DOHH2 (cell line): Measurements from ENCODE around the gene FGB.

Experiments
- EZH2phosphoT487 ChIP-seq: fragments of 200-600 bp; sonication (generic); IDR thresholded peaks from 2 replicates; pipeline ENCODE4 v1.6.1; 2017; ENCODE audit warnings: borderline replicate concordance, mild to moderate bottlenecking, antibody characterized with exemption, low read length, moderate library complexity, mixed read lengths
- TF ChIP-seq, protein P1 (sequence below): fragments of 200-600 bp; sonication (generic); IDR thresholded peaks from one replicate; pipeline ENCODE4 v1.5.1; 2014; ENCODE audit warnings: antibody characterized with exemption, mild to moderate bottlenecking, low read depth, low read length; ENCODE audit not compliant: poor library complexity, severe bottlenecking

DNA sequence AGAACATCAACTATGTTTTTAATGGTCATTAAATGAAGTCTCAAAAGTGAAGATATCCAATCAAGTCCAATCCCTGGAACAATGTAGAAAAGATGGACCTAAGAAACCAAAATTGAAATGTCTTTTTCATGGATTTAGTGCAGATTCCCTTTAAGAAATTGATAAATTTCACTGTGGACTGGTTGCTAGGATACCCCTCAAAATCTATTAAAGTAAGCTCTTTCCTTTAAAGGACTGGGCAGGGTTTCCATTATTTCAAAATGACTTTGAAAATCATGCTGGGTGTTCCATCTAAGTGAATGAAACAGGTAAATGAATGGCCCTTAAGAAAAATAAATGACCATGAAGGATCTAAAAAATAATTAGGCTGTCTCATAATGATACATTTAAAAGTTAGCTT is 41.2 kb upstream of the FGB start:
- TF ChIP-seq, protein P1, sequence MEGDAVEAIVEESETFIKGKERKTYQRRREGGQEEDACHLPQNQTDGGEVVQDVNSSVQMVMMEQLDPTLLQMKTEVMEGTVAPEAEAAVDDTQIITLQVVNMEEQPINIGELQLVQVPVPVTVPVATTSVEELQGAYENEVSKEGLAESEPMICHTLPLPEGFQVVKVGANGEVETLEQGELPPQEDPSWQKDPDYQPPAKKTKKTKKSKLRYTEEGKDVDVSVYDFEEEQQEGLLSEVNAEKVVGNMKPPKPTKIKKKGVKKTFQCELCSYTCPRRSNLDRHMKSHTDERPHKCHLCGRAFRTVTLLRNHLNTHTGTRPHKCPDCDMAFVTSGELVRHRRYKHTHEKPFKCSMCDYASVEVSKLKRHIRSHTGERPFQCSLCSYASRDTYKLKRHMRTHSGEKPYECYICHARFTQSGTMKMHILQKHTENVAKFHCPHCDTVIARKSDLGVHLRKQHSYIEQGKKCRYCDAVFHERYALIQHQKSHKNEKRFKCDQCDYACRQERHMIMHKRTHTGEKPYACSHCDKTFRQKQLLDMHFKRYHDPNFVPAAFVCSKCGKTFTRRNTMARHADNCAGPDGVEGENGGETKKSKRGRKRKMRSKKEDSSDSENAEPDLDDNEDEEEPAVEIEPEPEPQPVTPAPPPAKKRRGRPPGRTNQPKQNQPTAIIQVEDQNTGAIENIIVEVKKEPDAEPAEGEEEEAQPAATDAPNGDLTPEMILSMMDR = no peak
- TF ChIP-seq EZH2phosphoT487 = no peak
